HG03108 (cell line): Measurements from ENCODE around the gene MTX3.

Experiments
- ATAC-seq: cut with Tn5 transposase; IDR thresholded peaks from one replicate; pipeline ENCODE4 v1.9.1; 2021; ENCODE audit warnings: moderate library complexity; ENCODE audit not compliant: unreplicated experiment

The MTX3 gene

GRCh38 chr5:79983618-79984017, 7.4 kb downstream of the MTX3 start:
- ATAC-seq = no peak

GRCh38 chr5:79982136-79982535, 8.9 kb downstream of the MTX3 start:
- no peak for ATAC-seq

GRCh38 chr5:79976759-79977515, 14.1 kb downstream of the MTX3 start:
- ATAC-seq = no peak

- ATAC-seq = no peak
Measured at GRCh38 chr5:79975422-79975821, 15.6 kb downstream of the MTX3 start.

GRCh38 chr5:79974886-79975285, 16.2 kb downstream of the MTX3 start:
- ATAC-seq = no peak

- ATAC-seq = no peak
Measured at GRCh38 chr5:79973996-79974395, 17.1 kb downstream of the MTX3 start.

GRCh38 chr5:79973511-79973910, 17.6 kb downstream of the MTX3 start:
- ATAC-seq = no peak

- ATAC-seq = no peak
Measured at GRCh38 chr5:79971156-79971555, 19.9 kb downstream of the MTX3 start.

- ATAC-seq = no peak
Measured at GRCh38 chr5:79966448-79966847, 24.6 kb downstream of the MTX3 start.

GRCh38 chr5:79964136-79964535, 26.9 kb downstream of the MTX3 start:
- ATAC-seq = no peak

- no peak for ATAC-seq
Measured at GRCh38 chr5:79963261-79964061, 27.6 kb downstream of the MTX3 start.

- no peak for ATAC-seq
Measured at GRCh38 chr5:79962575-79963222, 28.4 kb downstream of the MTX3 start.

GRCh38 chr5:79961716-79962574, 29.1 kb downstream of the MTX3 start:
- no peak for ATAC-seq

GRCh38 chr5:79959407-79959806, 31.7 kb downstream of the MTX3 start:
- ATAC-seq = no peak

- ATAC-seq = no peak
Measured at GRCh38 chr5:79955941-79956670, 35.0 kb downstream of the MTX3 start.

- no peak for ATAC-seq
Measured at GRCh38 chr5:79955356-79955895, 35.6 kb downstream of the MTX3 start.

GRCh38 chr5:79954620-79955019, 36.4 kb downstream of the MTX3 start:
- ATAC-seq = no peak

GRCh38 chr5:79947567-79947966, 43.5 kb downstream of the MTX3 start:
- no peak for ATAC-seq

- ATAC-seq = no peak
Measured at GRCh38 chr5:79938468-79938867, 52.6 kb downstream of the MTX3 start.

GRCh38 chr5:79936646-79937216, 54.3 kb downstream of the MTX3 start:
- ATAC-seq = no peak
